Astrocyte (in vitro differentiated cells and primary cell): Measurements from ENCODE around the gene TRPV5. TPM values are rescaled to one million over a fixed set of nuclear protein-coding genes. Genes with fewer than 3 reads are reported as not detected.

Experiments
- DNase-seq: peaks from one replicate; pipeline ENCODE4 v3.0.0-alpha.2; 2010; ENCODE audit warnings: low read depth
- FAIRE-seq: peaks from 2 replicates; lab custom pipeline; 2011; peaks lifted over from hg19 to GRCh38; lab: Jason Lieb, UNC
- H2AFZ ChIP-seq: 2 replicates; pipeline ENCODE4 v1.6.0; 2012; ENCODE audit warnings: low read depth, low read length, inconsistent platforms
- H3K27ac ChIP-seq: 2 replicates; pipeline ENCODE4 v1.5.1; 2011; ENCODE audit warnings: low read depth, low read length, inconsistent platforms
- H3K27me3 ChIP-seq: 2 replicates; pipeline ENCODE4 v1.6.0; 2011; ENCODE audit warnings: low read length, inconsistent platforms; ENCODE audit not compliant: insufficient read depth
- H3K36me3 ChIP-seq: 2 replicates; pipeline ENCODE4 v1.5.1; 2011; ENCODE audit warnings: low read length, inconsistent platforms; ENCODE audit not compliant: insufficient read depth
- H3K4me1 ChIP-seq: 2 replicates; pipeline ENCODE4 v1.5.1; 2011; ENCODE audit warnings: low read length, inconsistent platforms; ENCODE audit not compliant: insufficient read depth
- H3K4me2 ChIP-seq: 2 replicates; pipeline ENCODE4 v1.6.0; 2012; ENCODE audit warnings: low read length, inconsistent platforms
- H3K4me3 ChIP-seq: 2 replicates; pipeline ENCODE4 v1.5.1; 2011; ENCODE audit warnings: low read depth, mild to moderate bottlenecking, low read length, inconsistent platforms; ENCODE audit not compliant: insufficient read depth
- H3K79me2 ChIP-seq: 2 replicates; pipeline ENCODE4 v1.6.0; 2012; ENCODE audit warnings: mild to moderate bottlenecking, low read length, inconsistent platforms; ENCODE audit not compliant: insufficient read depth
- H3K9ac ChIP-seq: 2 replicates; pipeline ENCODE4 v1.6.0; 2012; ENCODE audit warnings: mild to moderate bottlenecking, low read length, inconsistent platforms
- H3K9me3 ChIP-seq: 2 replicates; pipeline ENCODE4 v1.5.1; 2012; ENCODE audit warnings: low read depth, mild to moderate bottlenecking, low read length, inconsistent platforms; ENCODE audit not compliant: insufficient read depth
- H4K20me1 ChIP-seq: 2 replicates; pipeline ENCODE4 v1.6.0; 2012; ENCODE audit warnings: low read length, inconsistent platforms; ENCODE audit not compliant: insufficient read depth
- H3K27ac Mint-ChIP-seq: one replicate; pipeline ENCODE4 v1.8.0; 2021; ENCODE audit warnings: mild to moderate bottlenecking, mixed read lengths; ENCODE audit not compliant: unreplicated experiment
- H3K27me3 Mint-ChIP-seq: one replicate; pipeline ENCODE4 v1.8.0; 2021; ENCODE audit warnings: low read depth, mixed read lengths; ENCODE audit not compliant: unreplicated experiment
- H3K36me3 Mint-ChIP-seq: one replicate; pipeline ENCODE4 v1.8.0; 2021; ENCODE audit warnings: low read depth, mixed read lengths; ENCODE audit not compliant: unreplicated experiment
- H3K4me1 Mint-ChIP-seq: one replicate; pipeline ENCODE4 v1.8.0; 2021; ENCODE audit warnings: low read depth, mixed read lengths; ENCODE audit not compliant: unreplicated experiment
- H3K4me3 Mint-ChIP-seq: one replicate; pipeline ENCODE4 v1.8.0; 2021; ENCODE audit warnings: mild to moderate bottlenecking, moderate library complexity, mixed read lengths; ENCODE audit not compliant: unreplicated experiment
- H3K9me3 Mint-ChIP-seq: one replicate; pipeline ENCODE4 v1.8.0; 2021; ENCODE audit warnings: mild to moderate bottlenecking, mixed read lengths; ENCODE audit not compliant: unreplicated experiment
- EZH2 ChIP-seq: IDR thresholded peaks from 2 replicates; pipeline ENCODE4 v1.6.1; 2012; ENCODE audit warnings: mild to moderate bottlenecking, low read length, inconsistent platforms; ENCODE audit not compliant: insufficient read depth
- total RNA-seq: library from RNA; stranded (reverse); gene quantifications from 2 replicates; pipeline ENCODE4 v1.2.1, GENCODE V29; 2021
- TF ChIP-seq, protein P1 (sequence below): IDR thresholded peaks from 2 replicates; pipeline ENCODE4 v1.5.1; 2011; ENCODE audit warnings: low read depth, mild to moderate bottlenecking, inconsistent platforms, low read length, moderate library complexity; ENCODE audit not compliant: insufficient read depth

Gene TRPV5
- total RNA-seq, 1 donor from 2014 or later, result not detected

DNA sequence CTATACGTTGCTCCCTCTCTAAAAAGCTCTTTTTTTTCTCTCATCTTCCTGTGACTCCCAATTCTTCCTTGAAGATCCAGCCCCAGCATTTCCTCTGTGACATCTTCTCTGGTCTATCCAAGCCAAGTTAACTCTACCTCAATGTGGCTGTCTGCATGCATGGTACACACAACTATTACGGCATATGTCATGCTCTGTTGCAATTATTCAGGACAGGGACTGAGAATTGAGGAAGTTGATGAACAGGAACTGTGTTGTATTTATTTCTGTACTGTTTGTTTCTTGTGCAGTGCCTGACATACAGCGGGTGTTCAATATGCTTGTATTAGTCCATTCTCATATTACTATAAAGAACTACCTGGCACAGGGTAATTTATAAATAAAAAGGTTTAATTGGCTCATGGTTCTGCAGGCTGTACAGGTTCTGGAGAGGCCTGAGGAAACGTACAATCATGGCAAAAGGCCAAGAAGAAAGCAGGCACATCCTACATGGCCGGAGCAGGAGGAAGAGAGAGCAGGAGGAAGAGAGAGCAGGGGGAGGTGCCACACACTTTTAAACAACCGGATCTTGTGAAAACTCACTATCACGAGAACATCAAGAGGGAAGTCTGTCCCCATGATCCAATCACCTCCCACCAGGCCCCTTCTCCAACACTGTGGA is 6.3 kb downstream of the TRPV5 start:
- TF ChIP-seq, protein P1, sequence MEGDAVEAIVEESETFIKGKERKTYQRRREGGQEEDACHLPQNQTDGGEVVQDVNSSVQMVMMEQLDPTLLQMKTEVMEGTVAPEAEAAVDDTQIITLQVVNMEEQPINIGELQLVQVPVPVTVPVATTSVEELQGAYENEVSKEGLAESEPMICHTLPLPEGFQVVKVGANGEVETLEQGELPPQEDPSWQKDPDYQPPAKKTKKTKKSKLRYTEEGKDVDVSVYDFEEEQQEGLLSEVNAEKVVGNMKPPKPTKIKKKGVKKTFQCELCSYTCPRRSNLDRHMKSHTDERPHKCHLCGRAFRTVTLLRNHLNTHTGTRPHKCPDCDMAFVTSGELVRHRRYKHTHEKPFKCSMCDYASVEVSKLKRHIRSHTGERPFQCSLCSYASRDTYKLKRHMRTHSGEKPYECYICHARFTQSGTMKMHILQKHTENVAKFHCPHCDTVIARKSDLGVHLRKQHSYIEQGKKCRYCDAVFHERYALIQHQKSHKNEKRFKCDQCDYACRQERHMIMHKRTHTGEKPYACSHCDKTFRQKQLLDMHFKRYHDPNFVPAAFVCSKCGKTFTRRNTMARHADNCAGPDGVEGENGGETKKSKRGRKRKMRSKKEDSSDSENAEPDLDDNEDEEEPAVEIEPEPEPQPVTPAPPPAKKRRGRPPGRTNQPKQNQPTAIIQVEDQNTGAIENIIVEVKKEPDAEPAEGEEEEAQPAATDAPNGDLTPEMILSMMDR, result no peak
- TF ChIP-seq EZH2, result no peak
- Mint-ChIP-seq H3K9me3 (peaks cover 3% of the 10 kb centered on the region), H3K27me3 (peaks cover 40% of the 10 kb centered on the region), H3K4me3 (no peak overlapping the region), H3K36me3 (no peaks in the 10 kb centered on the region), H3K27ac (no peak overlapping the region), H3K4me1 (no peaks in the 10 kb centered on the region)
- Histone ChIP-seq H3K27me3 (no peaks in the 10 kb centered on the region), H2AFZ (no peak overlapping the region), H3K4me3 (no peak overlapping the region), H3K4me2 (no peak overlapping the region), H3K27ac (no peak overlapping the region), H4K20me1 (no peaks in the 10 kb centered on the region), H3K36me3 (no peaks in the 10 kb centered on the region), H3K4me1 (no peaks in the 10 kb centered on the region), H3K9me3 (peaks cover 3% of the 10 kb centered on the region), H3K79me2 (no peaks in the 10 kb centered on the region), H3K9ac (no peak overlapping the region)
- FAIRE-seq, result no peak
- DNase-seq, result no peak

- Histone ChIP-seq H3K27ac (no peak overlapping the region), H3K9me3 (peaks cover 3% of the 10 kb centered on the region), H3K79me2 (no peaks in the 10 kb centered on the region), H3K4me1 (no peaks in the 10 kb centered on the region), H3K9ac (no peak overlapping the region), H3K4me3 (no peak overlapping the region), H4K20me1 (no peaks in the 10 kb centered on the region), H2AFZ (no peak overlapping the region), H3K36me3 (no peaks in the 10 kb centered on the region), H3K4me2 (no peak overlapping the region), H3K27me3 (no peaks in the 10 kb centered on the region)
- Mint-ChIP-seq H3K36me3 (no peaks in the 10 kb centered on the region), H3K4me3 (no peak overlapping the region), H3K4me1 (no peaks in the 10 kb centered on the region), H3K9me3 (peaks cover under 1% of the 10 kb centered on the region), H3K27me3 (peaks cover 38% of the 10 kb centered on the region), H3K27ac (no peak overlapping the region)
- DNase-seq, result no peak
- no peak for FAIRE-seq
- TF ChIP-seq, protein P1, result no peak
- TF ChIP-seq EZH2, result no peak
Measured at GRCh38 chr7:142925413-142925812, 8.1 kb downstream of the TRPV5 start.

- Histone ChIP-seq H3K27ac (no peak overlapping the region), H3K4me2 (no peak overlapping the region), H3K9ac (no peak overlapping the region), H3K4me3 (no peak overlapping the region), H3K36me3 (no peaks in the 10 kb centered on the region), H3K4me1 (no peaks in the 10 kb centered on the region), H3K9me3 (no peaks in the 10 kb centered on the region), H3K79me2 (no peaks in the 10 kb centered on the region), H3K27me3 (no peaks in the 10 kb centered on the region), H4K20me1 (no peaks in the 10 kb centered on the region), H2AFZ (no peak overlapping the region)
- Mint-ChIP-seq H3K9me3 (no peaks in the 10 kb centered on the region), H3K4me1 (no peaks in the 10 kb centered on the region), H3K27me3 (peaks cover 44% of the 10 kb centered on the region), H3K36me3 (no peaks in the 10 kb centered on the region), H3K4me3 (no peak overlapping the region), H3K27ac (no peak overlapping the region)
- DNase-seq (no peak), FAIRE-seq (no peak)
- no peak for TF ChIP-seq EZH2
- TF ChIP-seq, protein P1, result no peak
Measured at GRCh38 chr7:142923391-142923790, 10.2 kb downstream of the TRPV5 start.
